NCI-H748 treated with DMSO at 0.1 percent for 48 hours (cell line): Measurements from ENCODE around the gene RNF144A.

Experiments used
- DNase-seq: peaks from one replicate; lab custom pipeline; 2025; lab: John Stamatoyannopoulos, UW

RNF144A gene

GRCh38 chr2:6947929-6948676 lies 30.9 kb downstream of the RNF144A start:
- DNase-seq, result no peak

- no peak for DNase-seq
Observed at GRCh38 chr2:6948677-6949351, 31.6 kb downstream of the RNF144A start.

- no peak for DNase-seq
Observed at GRCh38 chr2:6951046-6951445, 33.8 kb downstream of the RNF144A start.

- no peak for DNase-seq
Observed at GRCh38 chr2:6952101-6952500, 34.9 kb downstream of the RNF144A start.

GRCh38 chr2:6954586-6954985 lies 37.4 kb downstream of the RNF144A start:
- DNase-seq, result no peak

GRCh38 chr2:6955511-6956136 lies 38.4 kb downstream of the RNF144A start:
- no peak for DNase-seq

- DNase-seq, result no peak
Observed at GRCh38 chr2:6956566-6956965, 39.4 kb downstream of the RNF144A start.

- DNase-seq, result no peak
Observed at GRCh38 chr2:6957031-6957714, 40.0 kb downstream of the RNF144A start.

- DNase-seq, result no peak
Observed at GRCh38 chr2:6957910-6958615, 40.9 kb downstream of the RNF144A start.

- no peak for DNase-seq
Observed at GRCh38 chr2:6958616-6959235, 41.5 kb downstream of the RNF144A start.

- DNase-seq, result no peak
Observed at GRCh38 chr2:6959751-6960150, 42.5 kb downstream of the RNF144A start.

- no peak for DNase-seq
Observed at GRCh38 chr2:6960659-6961058, 43.4 kb downstream of the RNF144A start.

GRCh38 chr2:6963727-6964126 lies 46.5 kb downstream of the RNF144A start:
- DNase-seq, result no peak

GRCh38 chr2:6965071-6965795 lies 48.0 kb downstream of the RNF144A start:
- DNase-seq, result no peak

GRCh38 chr2:6966446-6966940 lies 49.3 kb downstream of the RNF144A start:
- no peak for DNase-seq

GRCh38 chr2:6967301-6967700 lies 50.1 kb downstream of the RNF144A start:
- no peak for DNase-seq

GRCh38 chr2:6968319-6969100 lies 51.3 kb downstream of the RNF144A start:
- no peak for DNase-seq

GRCh38 chr2:6970551-6970950 lies 53.3 kb downstream of the RNF144A start:
- no peak for DNase-seq

GRCh38 chr2:6970976-6971480 lies 53.8 kb downstream of the RNF144A start:
- DNase-seq, result no peak

GRCh38 chr2:6971502-6971901 lies 54.3 kb downstream of the RNF144A start:
- DNase-seq, result no peak
